AG09319 (cell line): Measurements from ENCODE around the gene TRIM17.

Experiments
- DNase-seq: peaks from one replicate; pipeline ENCODE4 v3.0.0-alpha.2; 2010; ENCODE audit warnings: low read depth; ENCODE audit errors: extremely low read depth
- CTCF ChIP-seq: IDR thresholded peaks from 2 replicates; pipeline ENCODE4 v1.5.1; 2011; ENCODE audit warnings: low read depth, mild to moderate bottlenecking, inconsistent platforms, low read length, moderate library complexity

The TRIM17 gene

GRCh38 chr1:228358039-228358763 lies 58.5 kb downstream of the TRIM17 start:
- no peak for DNase-seq

More at GRCh38 chr1:228358039-228358763, 58.5 kb downstream of the TRIM17 start:
- TF ChIP-seq CTCF, result no peak
